Esophagus squamous epithelium (tissue), 4 donors: ENCODE measurements around the gene PCDHGB5.
"Not testable (repeated sequence)": the region's sequence is repeated elsewhere in the genome, so short reads cannot be mapped to it uniquely, and the experiment has no call there.

Source experiments
- CTCF ChIP-seq, 6 experiments: fragments of 450-650 bp in 4 of 6; fragments of 200-600 bp in 2 of 6; sonication (generic) in 2 of 6; IDR thresholded peaks; one replicate each; pipeline ENCODE4 v1.5.1; 2016 to 2019; ENCODE audit warnings: antibody characterized with exemption in 6 of 6, mild to moderate bottlenecking in 4 of 6, moderate library complexity in 4 of 6
- POLR2A ChIP-seq, 4 donors: fragments of 450-650 bp; IDR thresholded peaks; one replicate each; pipeline ENCODE4 v1.6.1; 2017; ENCODE audit warnings: antibody characterized with exemption in 4 of 4, mild to moderate bottlenecking in 4 of 4, moderate library complexity in 3 of 4

- peak in 3 of 6 experiments; percentile 19 to 44 (median 30) for TF ChIP-seq CTCF (IDR thresholded peaks at IDR 0.05)
- not testable (repeated sequence) for TF ChIP-seq POLR2A (IDR thresholded peaks at IDR 0.05)
These were observed 10.0 kb upstream of the PCDHGB5 start, which contains the start of gene PCDHGB4 for GRCh38 chr5:141387557-141388311.
